ENCODE measurements around the gene TMBIM6.
"Not testable (repeated sequence)": the region's sequence is repeated elsewhere in the genome, so short reads cannot be mapped to it uniquely, and the experiment has no call there.

DNA sequence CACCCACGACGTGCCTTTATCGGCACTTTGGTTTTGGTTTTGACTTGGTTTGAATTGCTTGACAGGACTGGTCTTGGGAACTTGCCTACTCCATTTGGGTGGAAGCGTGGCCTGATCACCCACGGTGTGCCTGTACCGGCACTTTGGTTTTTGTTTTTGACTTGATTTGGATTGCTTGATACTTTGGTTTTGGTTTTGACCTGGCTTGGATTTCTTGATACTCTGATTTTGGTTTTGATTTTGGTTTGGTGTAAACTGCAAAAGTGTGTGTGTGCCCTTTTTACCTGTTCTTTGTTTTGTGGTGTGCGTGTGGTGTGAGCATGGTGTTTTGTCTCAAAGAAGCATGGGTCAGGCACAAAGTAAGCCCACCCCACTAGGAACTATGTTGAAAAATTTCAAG is 6.5 kb upstream of the TMBIM6 start:
- TF ChIP-seq, protein P1, sequence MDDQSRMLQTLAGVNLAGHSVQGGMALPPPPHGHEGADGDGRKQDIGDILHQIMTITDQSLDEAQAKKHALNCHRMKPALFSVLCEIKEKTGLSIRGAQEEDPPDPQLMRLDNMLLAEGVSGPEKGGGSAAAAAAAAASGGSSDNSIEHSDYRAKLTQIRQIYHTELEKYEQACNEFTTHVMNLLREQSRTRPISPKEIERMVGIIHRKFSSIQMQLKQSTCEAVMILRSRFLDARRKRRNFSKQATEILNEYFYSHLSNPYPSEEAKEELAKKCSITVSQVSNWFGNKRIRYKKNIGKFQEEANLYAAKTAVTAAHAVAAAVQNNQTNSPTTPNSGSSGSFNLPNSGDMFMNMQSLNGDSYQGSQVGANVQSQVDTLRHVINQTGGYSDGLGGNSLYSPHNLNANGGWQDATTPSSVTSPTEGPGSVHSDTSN (IDR thresholded peaks at IDR 0.05) = not testable (repeated sequence)
- TF ChIP-seq, protein P2, sequence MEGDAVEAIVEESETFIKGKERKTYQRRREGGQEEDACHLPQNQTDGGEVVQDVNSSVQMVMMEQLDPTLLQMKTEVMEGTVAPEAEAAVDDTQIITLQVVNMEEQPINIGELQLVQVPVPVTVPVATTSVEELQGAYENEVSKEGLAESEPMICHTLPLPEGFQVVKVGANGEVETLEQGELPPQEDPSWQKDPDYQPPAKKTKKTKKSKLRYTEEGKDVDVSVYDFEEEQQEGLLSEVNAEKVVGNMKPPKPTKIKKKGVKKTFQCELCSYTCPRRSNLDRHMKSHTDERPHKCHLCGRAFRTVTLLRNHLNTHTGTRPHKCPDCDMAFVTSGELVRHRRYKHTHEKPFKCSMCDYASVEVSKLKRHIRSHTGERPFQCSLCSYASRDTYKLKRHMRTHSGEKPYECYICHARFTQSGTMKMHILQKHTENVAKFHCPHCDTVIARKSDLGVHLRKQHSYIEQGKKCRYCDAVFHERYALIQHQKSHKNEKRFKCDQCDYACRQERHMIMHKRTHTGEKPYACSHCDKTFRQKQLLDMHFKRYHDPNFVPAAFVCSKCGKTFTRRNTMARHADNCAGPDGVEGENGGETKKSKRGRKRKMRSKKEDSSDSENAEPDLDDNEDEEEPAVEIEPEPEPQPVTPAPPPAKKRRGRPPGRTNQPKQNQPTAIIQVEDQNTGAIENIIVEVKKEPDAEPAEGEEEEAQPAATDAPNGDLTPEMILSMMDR (IDR thresholded peaks at IDR 0.05) = not testable (repeated sequence)
- not testable (repeated sequence) for TF ChIP-seq CHD4 (IDR thresholded peaks at IDR 0.05; ENCODE audit: borderline replicate concordance); JUNB (IDR thresholded peaks at IDR 0.05); SMC3 (IDR thresholded peaks at IDR 0.05)

All from A549 (cell line).